BE2C (cell line): Measurements from ENCODE around the gene HDAC1.

Source experiments
- DNase-seq: peaks from one replicate; pipeline ENCODE4 v3.0.0-alpha.2; 2020
- H3K27me3 ChIP-seq: fragments of 250-450 bp; sonication (Bioruptor Pico); 2 replicates; pipeline ENCODE4 v1.5.1; 2020; ENCODE audit warnings: mild to moderate bottlenecking
- H3K36me3 ChIP-seq: fragments of 250-450 bp; sonication (Bioruptor Pico); 2 replicates; pipeline ENCODE4 v1.5.1; 2020; ENCODE audit warnings: mild to moderate bottlenecking
- H3K4me1 ChIP-seq: fragments of 250-450 bp; sonication (Bioruptor Pico); 2 replicates; pipeline ENCODE4 v1.5.1; 2020
- H3K4me3 ChIP-seq: 2 replicates; pipeline ENCODE4 v1.5.1; 2011; ENCODE audit warnings: low read depth, low read length
- H3K9me3 ChIP-seq: fragments of 250-450 bp; sonication (Bioruptor Pico); 2 replicates; pipeline ENCODE4 v1.5.1; 2020
- CTCF ChIP-seq: IDR thresholded peaks from 2 replicates; pipeline ENCODE4 v1.5.1; 2012; ENCODE audit warnings: mild to moderate bottlenecking, low read depth, low read length

Gene HDAC1

GRCh38 chr1:32263744-32264143, 28.1 kb upstream of the HDAC1 start:
- Histone ChIP-seq H3K36me3 (no peaks in the 10 kb centered on the region), H3K27me3 (no peaks in the 10 kb centered on the region), H3K4me3 (no peak overlapping the region), H3K4me1 (no peaks in the 10 kb centered on the region), H3K9me3 (no peaks in the 10 kb centered on the region)
- DNase-seq: no peak
- no peak for TF ChIP-seq CTCF

DNA sequence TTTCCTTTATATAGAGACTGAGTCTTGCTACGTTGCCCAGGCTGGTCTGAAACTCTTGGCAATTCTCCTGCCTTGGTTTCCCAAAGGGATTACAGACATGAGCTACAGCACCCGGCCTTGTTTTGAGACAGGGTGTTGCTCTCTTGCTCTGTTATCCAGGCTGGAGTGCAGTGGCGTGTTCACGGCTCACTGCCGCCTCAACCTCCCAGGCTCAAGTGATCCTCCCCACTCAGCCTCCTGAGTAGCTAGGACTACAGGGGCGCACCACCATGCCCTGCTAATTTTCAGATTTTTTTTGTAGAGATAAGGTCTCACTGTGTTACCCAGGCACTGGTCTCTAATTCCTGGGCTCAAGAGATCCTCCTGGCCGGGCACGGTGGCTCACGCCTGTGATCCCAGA, 26.0 kb upstream of the HDAC1 start:
- no peaks in the 10 kb centered on the region for H3K27me3 ChIP-seq
- H3K4me1 ChIP-seq: no peaks in the 10 kb centered on the region
- no peak overlapping the region for H3K4me3 ChIP-seq
- H3K36me3 ChIP-seq: no peaks in the 10 kb centered on the region
- no peaks in the 10 kb centered on the region for H3K9me3 ChIP-seq
- no peak for DNase-seq
- no peak for TF ChIP-seq CTCF

DNA sequence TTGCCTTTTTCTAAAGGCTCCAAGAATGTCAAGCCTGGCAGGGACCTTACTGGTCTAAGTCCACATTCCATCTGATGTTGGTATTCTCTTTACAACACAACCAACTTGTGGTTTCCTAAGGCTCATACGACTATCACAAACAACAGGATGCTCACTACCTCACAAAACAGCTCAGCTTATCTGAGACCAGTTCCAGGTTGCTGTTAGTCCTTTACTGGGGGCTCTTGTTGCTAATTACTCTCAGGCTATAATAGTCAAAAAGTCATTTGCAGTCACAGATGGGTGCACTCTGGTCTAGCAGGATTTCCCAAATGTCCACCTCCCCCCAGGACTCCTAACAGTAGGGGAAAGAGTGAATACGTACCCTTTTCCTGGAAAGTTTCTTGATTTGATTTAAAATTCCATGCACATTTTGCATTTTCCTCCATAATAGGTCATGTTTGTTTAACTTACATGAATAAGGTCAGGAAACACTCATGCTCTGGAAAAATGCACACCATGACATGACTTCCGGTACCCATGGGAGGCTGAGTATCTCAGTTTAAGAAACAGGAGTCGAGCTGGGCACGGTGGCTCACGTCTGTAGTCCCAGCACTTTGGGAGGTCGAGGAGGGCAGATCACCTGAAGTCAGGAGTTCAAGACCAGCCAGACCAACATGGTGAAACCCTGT, 24.8 kb upstream of the HDAC1 start:
- Histone ChIP-seq H3K9me3 (no peaks in the 10 kb centered on the region), H3K4me1 (no peaks in the 10 kb centered on the region), H3K36me3 (no peaks in the 10 kb centered on the region), H3K27me3 (no peaks in the 10 kb centered on the region), H3K4me3 (no peak overlapping the region)
- no peak for DNase-seq
- TF ChIP-seq CTCF: no peak

GRCh38 chr1:32269744-32270143, 22.1 kb upstream of the HDAC1 start:
- H3K4me1 ChIP-seq: no peaks in the 10 kb centered on the region
- no peak overlapping the region for H3K4me3 ChIP-seq
- H3K9me3 ChIP-seq: no peaks in the 10 kb centered on the region
- TF ChIP-seq CTCF: no peak
- H3K36me3 ChIP-seq: no peaks in the 10 kb centered on the region
- H3K27me3 ChIP-seq: no peaks in the 10 kb centered on the region
- DNase-seq: no peak

DNA sequence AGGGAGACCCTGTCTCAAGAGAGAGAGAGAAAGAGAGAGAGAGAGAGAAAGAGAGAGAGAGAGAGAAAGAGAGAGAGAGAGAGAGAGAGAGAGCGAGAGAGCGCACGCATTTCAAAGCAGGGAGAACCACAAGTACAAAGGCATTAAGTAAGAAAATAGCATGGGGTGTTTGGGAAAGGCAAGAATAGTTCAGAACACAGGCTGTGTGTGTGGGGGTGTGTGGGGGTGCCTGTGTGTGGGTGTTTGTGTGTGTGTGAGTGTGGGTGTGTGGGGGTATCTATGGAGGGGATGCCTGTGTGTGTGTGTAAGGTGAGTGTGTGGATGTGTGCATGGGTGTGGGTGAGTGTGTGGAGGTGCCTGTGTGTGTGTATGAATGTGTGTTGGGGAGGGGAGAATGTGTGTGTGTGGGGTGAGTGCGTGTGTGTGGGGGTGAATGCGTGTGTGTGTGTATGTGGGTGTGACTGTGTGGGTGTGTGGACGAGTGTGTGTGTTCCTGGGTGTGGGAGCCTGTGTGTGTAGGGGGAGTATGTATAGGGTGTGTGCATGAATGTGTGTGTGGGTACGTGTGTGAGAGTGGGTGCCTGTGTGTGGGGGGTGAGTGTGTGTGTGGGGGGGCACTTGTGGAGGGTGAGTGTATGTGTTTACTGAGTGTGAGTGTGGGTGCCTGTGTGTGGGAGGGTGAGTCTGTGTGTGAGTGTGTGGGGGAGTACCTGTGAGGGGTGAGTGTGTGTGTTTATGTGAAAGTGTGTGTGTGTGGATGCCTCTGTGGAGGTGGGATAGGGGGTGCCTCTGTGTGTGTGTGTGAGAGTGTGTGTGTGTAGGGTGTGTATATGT, 19.1 kb upstream of the HDAC1 start:
- no peaks in the 10 kb centered on the region for H3K4me1 ChIP-seq
- H3K27me3 ChIP-seq: peaks cover 9% of the 10 kb centered on the region; the same call in 1 of the 2 replicates
- no peaks in the 10 kb centered on the region for H3K36me3 ChIP-seq
- no peak for TF ChIP-seq CTCF
- H3K9me3 ChIP-seq: no peaks in the 10 kb centered on the region
- no peak for DNase-seq
- H3K4me3 ChIP-seq: no peak overlapping the region
